ENCODE results near the gene FNIP2.
"Not testable (repeated sequence)": the region's sequence is repeated elsewhere in the genome, so short reads cannot be mapped to it uniquely, and the experiment has no call there.

The FNIP2 gene

GRCh38 chr4:158816955-158817354, 48.1 kb downstream of the FNIP2 start:
- no peak for DNase-seq

GRCh38 chr4:158817562-158818296, 48.9 kb downstream of the FNIP2 start:
- no peak for DNase-seq

DNA sequence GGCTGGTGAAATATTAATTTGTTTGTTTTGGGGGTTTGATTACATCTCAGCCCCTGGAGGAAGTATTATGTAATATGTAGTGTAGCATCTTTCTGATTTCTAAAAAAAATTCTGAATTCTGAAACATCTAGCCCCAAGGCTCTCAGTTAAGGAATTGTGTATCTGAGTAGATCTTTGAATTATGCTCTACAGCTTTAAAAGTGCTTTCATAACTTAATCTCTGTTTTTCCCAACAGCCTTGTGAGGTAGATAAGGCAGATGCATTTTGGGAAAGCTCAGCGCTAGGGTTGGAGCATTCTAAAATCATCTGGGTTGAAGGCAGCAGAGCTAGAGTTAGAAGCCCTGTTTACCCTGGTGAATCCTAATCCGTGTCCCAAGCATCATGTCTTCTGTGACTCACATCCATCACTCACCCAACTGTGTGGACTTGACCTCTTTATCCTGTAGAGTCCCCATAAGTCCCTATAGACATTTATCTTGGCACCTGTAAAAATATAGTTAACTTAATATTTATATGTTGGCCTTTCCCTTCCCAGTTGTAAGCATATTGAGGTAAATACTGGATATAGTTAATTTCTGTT, 49.8 kb downstream of the FNIP2 start:
- DNase-seq = no peak

- DNase-seq = no peak
These were observed 51.3 kb downstream of the FNIP2 start for GRCh38 chr4:158819942-158820786.

DNA sequence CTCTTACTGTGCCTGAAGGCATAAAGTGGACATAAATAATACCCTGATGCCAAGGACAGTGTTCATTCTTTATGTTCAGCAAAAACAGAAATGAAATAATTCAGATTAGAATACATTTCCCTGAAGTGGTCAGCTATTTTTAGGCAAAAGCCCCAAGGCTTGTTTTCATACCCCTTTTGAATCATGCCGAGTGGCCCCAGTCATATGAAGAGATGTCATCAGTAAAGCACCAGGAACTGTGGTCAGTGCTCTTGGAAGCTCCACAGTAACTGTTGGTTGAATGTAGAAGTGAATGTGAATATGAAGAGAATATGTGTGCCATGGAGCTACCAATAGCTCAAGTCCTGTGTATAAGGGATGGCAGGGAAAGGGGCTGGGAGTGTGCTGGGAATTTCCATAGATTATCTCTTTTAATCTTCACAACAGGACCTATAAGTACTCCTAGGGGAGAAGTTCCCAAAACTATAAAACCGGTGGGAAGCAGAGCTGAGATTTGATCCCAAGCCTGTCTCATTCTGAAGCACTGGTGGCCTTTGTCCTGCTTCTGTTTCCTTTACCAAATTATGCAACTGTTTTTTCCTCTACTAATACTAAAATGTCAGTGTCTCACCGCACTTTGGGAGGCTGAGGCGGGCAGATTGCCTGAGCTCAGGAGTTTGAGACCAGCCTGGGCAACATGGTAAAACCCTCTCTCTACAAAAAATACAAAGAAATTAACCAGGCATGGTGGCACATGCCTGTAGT, 52.6 kb downstream of the FNIP2 start:
- no peak for DNase-seq

GRCh38 chr4:158822348-158822747, 53.5 kb downstream of the FNIP2 start:
- DNase-seq = no peak

DNA sequence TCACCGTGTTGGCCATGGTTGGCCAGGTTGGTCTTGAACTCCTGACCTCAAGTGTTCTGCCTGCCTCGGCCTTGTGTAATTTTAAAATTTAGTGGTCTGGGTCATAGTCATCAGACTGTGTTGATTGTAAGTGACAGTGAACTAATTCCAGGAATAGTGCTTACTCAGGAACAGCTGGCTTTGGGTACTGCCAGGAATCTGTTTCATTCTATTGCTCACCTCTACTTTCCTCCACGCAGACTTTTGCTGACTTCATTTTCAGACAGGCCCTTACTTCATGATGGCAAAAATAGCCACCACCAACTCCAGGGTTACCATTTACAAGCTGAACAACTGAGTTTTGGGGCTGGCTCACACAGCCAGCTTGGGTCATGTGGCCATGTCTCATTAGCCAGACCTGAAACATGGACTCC, 54.6 kb downstream of the FNIP2 start:
- DNase-seq = peak; percentile 42

GRCh38 chr4:158824425-158825274, 55.8 kb downstream of the FNIP2 start:
- DNase-seq = no peak

DNA sequence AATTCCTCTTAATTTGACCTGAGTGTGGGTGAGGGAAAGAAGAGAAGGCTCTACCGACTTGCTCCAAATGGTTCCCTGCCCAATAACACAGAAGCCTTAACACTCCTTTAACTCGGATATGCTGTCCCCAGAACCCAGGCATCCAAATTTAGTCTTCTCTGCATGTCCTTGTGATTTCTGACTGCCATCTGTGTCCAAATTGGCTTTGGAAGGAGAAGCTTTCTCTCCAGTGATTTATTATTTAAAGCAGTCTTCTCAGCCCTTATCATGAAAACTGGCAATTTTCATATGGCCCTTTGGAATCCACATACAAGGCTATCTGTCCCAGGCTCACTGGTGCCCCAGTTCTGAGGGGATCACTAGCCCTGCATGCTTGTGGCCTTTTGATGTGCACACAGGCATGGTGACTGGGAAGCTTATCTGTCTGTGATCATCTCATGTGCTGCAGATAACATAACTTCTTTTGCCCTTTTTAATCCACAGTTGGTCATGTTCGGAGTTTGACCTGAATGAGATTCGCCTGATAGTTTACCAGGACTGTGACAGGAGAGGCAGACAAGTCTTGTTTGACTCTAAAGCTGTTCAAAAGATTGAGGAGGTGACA, 56.7 kb downstream of the FNIP2 start:
- no peak for DNase-seq

GRCh38 chr4:158826057-158826456, 57.2 kb downstream of the FNIP2 start:
- no peak for DNase-seq

GRCh38 chr4:158826882-158827281, 58.1 kb downstream of the FNIP2 start:
- DNase-seq = no peak

GRCh38 chr4:158827543-158827981, 58.7 kb downstream of the FNIP2 start:
- DNase-seq = no peak

- DNase-seq = not testable (repeated sequence)
These were observed 59.3 kb downstream of the FNIP2 start for GRCh38 chr4:158828151-158828550.

- DNase-seq = no peak
These were observed 60.4 kb downstream of the FNIP2 start for GRCh38 chr4:158829254-158829653.

- no peak for DNase-seq
These were observed 64.8 kb downstream of the FNIP2 start for GRCh38 chr4:158833602-158834001.

DNA sequence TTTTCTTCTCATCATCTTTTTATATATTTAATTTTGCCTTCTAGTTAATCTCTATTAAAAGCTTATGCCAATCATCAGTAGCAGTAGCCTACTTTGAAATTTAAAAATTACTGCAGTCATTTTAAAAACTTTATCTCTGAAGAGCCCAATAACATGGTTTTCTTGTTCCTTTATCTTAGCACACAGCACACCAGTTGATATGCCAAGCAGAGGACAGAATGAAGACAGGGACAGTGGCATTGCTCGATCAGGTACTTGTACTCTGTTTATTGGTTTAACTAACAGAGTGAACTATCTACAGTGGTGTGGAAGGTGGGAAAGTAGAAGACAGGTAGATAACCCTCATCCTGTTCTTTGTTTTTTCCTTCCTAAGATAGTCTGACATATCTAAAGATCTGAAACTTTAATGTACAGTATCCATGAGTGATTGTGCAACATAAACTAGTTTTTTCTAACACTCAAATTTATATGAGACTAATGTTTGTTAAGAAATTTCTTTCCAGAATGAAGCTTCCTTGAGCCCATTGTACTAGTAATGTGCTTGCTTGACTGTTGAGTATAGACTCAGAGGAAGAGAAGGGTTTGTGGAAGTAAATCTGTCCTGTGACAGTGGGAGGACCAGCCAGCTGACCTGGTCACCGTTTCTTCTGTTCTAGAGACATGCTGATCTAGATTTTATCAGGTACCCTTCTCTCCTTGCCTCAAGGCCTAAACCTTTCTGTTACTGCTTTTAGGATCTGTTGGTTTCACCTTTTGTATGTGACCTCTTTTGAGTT, 66.6 kb downstream of the FNIP2 start:
- DNase-seq = no peak

GRCh38 chr4:158836002-158836369, 67.2 kb downstream of the FNIP2 start:
- no peak for DNase-seq

GRCh38 chr4:158836828-158837449, 68.1 kb downstream of the FNIP2 start:
- DNase-seq = no peak

GRCh38 chr4:158837527-158838141, 68.8 kb downstream of the FNIP2 start:
- DNase-seq = no peak

- DNase-seq = no peak
These were observed 71.3 kb downstream of the FNIP2 start for GRCh38 chr4:158840131-158840530.
